PC-9 (cell line): ENCODE measurements around the gene ADGRV1.

Experiments used
- EZH2 ChIP-seq: fragments of 200-600 bp; sonication (generic); IDR thresholded peaks from 2 replicates; pipeline ENCODE4 v1.8.0; 2017; ENCODE audit warnings: antibody characterized with exemption, low read depth
- TF ChIP-seq, protein P1 (sequence below): fragments of 200-600 bp; sonication (generic); conservative IDR thresholded peaks from 2 replicates; pipeline ENCODE4 v1.6.1; 2017; ENCODE audit warnings: mixed run types, antibody characterized with exemption, mild to moderate bottlenecking, moderate library complexity

DNA sequence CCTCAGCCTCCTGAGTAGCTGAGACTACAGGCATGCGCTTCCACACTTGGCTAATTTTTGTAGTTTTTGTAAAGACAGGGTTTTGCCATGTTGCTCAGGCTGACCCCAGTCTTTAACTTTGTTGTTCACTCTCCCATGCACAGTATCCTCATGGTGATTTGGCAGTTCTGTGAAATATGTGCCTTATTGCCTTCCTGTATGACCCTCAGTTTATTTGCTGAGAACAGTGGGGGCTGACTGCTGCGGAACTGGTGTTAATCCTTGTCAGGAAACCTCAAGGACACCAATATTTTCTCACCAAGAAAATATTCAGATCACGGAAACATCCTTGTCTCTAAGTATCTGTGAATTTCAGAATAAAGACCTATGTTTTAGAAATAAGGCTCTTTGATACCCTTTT is 536.7 kb downstream of the ADGRV1 start:
- TF ChIP-seq, protein P1, sequence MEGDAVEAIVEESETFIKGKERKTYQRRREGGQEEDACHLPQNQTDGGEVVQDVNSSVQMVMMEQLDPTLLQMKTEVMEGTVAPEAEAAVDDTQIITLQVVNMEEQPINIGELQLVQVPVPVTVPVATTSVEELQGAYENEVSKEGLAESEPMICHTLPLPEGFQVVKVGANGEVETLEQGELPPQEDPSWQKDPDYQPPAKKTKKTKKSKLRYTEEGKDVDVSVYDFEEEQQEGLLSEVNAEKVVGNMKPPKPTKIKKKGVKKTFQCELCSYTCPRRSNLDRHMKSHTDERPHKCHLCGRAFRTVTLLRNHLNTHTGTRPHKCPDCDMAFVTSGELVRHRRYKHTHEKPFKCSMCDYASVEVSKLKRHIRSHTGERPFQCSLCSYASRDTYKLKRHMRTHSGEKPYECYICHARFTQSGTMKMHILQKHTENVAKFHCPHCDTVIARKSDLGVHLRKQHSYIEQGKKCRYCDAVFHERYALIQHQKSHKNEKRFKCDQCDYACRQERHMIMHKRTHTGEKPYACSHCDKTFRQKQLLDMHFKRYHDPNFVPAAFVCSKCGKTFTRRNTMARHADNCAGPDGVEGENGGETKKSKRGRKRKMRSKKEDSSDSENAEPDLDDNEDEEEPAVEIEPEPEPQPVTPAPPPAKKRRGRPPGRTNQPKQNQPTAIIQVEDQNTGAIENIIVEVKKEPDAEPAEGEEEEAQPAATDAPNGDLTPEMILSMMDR = no peak
- TF ChIP-seq EZH2 = no peak
